AG09309 (cell line): Measurements from ENCODE around the gene TMEM163.

ENCODE experiments used
- DNase-seq: peaks from one replicate; pipeline ENCODE4 v3.0.0-alpha.2; 2010; ENCODE audit warnings: low read depth
- H3K4me3 ChIP-seq: 2 replicates; pipeline ENCODE4 v1.5.1; 2011; ENCODE audit warnings: mild to moderate bottlenecking, low read depth, low read length, moderate library complexity; ENCODE audit not compliant: control insufficient read depth
- TF ChIP-seq, protein P1 (sequence below): IDR thresholded peaks from 2 replicates; pipeline ENCODE4 v1.5.1; 2011; ENCODE audit warnings: mild to moderate bottlenecking, low read depth, low read length, inconsistent platforms; ENCODE audit not compliant: insufficient read depth, control insufficient read depth; ENCODE audit errors: missing control alignments

Gene TMEM163

DNA sequence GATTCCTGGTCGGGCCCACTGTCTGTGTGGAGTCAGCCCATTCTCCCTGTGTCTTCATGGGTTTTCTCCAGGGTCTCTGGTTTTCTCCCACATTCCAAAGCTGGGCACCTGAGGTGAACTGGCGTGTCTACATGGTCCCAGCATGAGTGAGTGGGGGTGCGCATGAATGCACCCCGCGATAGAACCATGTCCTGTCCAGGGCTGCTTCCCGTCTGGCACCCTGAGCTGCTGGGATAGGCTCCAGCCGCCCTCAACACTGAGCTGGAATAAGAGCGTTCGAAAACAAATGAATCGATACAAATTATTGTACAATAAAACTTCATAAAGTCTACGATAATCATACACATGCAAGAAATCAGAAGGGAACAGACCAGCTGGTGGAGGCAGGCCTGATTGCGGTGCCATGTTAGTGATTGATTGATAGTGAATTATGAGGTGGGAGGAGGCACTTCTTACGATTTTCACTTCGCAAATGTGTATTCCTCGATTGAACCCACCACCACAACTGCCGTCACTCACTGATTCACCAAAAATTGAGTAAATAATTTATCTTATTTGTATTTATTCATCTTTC, 278.4 kb downstream of the TMEM163 start:
- TF ChIP-seq, protein P1, sequence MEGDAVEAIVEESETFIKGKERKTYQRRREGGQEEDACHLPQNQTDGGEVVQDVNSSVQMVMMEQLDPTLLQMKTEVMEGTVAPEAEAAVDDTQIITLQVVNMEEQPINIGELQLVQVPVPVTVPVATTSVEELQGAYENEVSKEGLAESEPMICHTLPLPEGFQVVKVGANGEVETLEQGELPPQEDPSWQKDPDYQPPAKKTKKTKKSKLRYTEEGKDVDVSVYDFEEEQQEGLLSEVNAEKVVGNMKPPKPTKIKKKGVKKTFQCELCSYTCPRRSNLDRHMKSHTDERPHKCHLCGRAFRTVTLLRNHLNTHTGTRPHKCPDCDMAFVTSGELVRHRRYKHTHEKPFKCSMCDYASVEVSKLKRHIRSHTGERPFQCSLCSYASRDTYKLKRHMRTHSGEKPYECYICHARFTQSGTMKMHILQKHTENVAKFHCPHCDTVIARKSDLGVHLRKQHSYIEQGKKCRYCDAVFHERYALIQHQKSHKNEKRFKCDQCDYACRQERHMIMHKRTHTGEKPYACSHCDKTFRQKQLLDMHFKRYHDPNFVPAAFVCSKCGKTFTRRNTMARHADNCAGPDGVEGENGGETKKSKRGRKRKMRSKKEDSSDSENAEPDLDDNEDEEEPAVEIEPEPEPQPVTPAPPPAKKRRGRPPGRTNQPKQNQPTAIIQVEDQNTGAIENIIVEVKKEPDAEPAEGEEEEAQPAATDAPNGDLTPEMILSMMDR: no peak

DNA sequence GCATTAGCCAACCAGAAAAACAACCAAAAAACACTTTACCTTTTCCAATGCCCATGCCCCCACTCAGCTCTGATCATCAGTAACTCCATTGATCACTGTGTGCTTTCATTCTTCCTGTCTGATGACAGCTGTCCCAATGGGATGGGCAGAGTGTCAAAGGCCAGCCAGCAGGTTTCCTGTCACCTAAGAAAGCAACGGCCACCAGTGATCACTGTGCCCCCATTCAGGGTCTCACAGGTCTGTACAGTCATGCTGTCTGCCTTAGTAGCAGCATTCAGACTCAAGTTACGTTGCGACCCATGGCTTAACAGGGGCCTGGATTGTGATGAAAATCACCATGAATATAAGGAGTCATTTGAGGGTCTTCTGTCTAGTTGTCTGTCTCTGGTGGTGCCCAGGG, 280.4 kb downstream of the TMEM163 start:
- TF ChIP-seq, protein P1: no peak
- no peak overlapping the region for H3K4me3 ChIP-seq
- DNase-seq: no peak

More for the DNA sequence above, 278.4 kb downstream of the TMEM163 start:
- no peak for DNase-seq
- no peak overlapping the region for H3K4me3 ChIP-seq

DNA sequence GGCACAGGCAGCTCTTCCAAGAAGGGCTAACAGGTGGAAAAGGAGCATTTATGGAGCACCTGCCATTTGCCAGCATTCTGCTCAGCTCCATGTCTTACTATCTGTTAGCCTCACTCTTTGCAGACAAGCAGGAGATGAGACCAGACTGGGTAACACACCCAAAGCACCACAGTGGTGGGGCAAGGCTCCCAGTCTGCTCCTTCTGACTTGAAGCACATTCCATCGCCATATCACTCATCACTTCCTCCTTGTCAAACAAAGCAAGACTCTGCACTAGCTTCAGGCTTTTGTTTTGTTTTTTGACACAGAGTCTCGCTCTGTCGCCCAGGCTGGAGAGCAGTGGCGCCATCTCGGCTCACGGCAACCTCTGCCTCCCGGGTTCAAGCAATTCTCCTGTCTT, 282.1 kb downstream of the TMEM163 start:
- H3K4me3 ChIP-seq: no peak overlapping the region
- DNase-seq: no peak
- TF ChIP-seq, protein P1: no peak

DNA sequence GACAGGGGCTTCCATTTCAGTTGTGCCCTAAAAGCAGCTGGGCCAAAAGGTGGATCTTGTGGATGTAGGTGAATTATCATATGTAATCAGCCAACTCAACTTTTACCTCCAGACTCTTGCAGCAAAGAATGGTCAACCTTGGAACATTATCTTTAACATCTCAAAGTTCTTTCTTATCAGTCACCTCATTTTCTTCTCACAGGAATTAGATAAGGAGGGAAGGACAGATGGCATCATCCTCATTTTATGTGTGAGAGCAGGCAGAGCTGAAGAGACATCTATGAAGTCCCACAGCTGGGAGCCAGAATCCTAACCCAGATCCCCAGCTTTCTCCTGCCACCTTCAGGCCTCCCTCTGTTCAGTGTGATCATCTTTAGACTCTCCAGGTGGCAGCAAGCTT, 282.9 kb downstream of the TMEM163 start:
- no peak for DNase-seq
- no peak overlapping the region for H3K4me3 ChIP-seq
- TF ChIP-seq, protein P1: no peak

DNA sequence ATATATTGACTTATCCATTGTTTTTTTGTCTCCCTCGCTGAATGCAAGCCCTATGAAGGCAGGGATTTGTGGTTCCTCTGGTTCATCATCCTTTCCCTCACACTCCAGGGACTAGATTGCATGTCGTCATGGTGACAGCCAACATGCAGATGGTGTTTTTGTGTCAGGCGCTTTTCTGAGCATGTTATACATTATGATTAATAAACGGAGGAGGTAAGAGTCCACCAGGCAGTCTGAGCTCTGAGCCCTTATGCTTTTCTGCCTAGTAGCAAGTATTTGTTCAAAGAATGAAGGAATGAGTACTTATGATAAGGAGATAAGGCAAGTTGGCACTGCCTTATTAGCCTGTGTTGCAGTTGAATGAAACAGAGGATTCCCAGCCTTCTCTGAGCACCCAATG, 283.3 kb downstream of the TMEM163 start:
- TF ChIP-seq, protein P1: no peak
- no peak for DNase-seq

DNA sequence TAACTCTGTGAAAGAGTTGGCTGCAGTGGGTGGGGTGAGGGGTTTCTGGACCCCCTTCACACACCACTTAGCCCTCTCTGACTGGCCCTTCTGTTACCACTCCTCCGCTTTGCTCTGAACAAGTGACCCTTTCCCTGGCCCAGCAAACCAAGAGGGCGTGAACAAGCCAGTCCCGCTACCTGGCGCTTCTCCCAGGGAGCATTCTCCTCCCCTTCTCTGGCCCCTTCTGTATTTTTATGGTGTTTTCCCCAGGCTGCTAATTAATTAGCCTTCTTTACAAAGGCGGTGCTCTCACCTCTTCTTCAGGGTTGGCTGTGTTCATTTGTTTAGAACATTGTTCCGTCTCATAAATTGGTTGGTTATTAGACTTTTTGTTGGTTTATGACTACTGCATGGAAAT, 284.8 kb downstream of the TMEM163 start:
- no peak for DNase-seq
- H3K4me3 ChIP-seq: no peak overlapping the region
- TF ChIP-seq, protein P1: no peak

More for the DNA sequence above, 283.3 kb downstream of the TMEM163 start:
- H3K4me3 ChIP-seq: no peak overlapping the region
